K562 (cell line): Measurements from ENCODE around the gene DALRD3. TPM values are rescaled to one million over a fixed set of nuclear protein-coding genes. Genes with fewer than 3 reads are reported as not detected.
A peak's percentile ranks its signal among the peaks of the same experiment; 100 is the strongest.

Source experiments
- BHLHE40 ChIP-seq: IDR thresholded peaks from 2 replicates; pipeline ENCODE4 v1.6.1; 2011; ENCODE audit warnings: low read length, improper control_type of control experiment
- E2F5 ChIP-seq: sonication (generic); formaldehyde crosslinking; IDR thresholded peaks from 2 replicates; pipeline ENCODE4 v1.8.0; 2022; ENCODE audit warnings: mild to moderate bottlenecking, missing genetic modification reagents
- E2F8 ChIP-seq: fragments of 450-650 bp; IDR thresholded peaks from 2 replicates; pipeline ENCODE4 v1.7.1; 2018; ENCODE audit warnings: mild to moderate bottlenecking, low read depth; ENCODE audit not compliant: partially characterized antibody
- E4F1 ChIP-seq: fragments of 250-450 bp; sonication (Bioruptor Pico); IDR thresholded peaks from 2 replicates; pipeline ENCODE4 v1.5.0; 2021; ENCODE audit warnings: mild to moderate bottlenecking, borderline replicate concordance
- EP300 ChIP-seq: IDR thresholded peaks from 2 replicates; pipeline ENCODE4 v1.6.1; 2012; ENCODE audit warnings: low read length, improper control_type of control experiment
- MLLT1 ChIP-seq, 2 experiments: fragments of 450-650 bp; IDR thresholded peaks; 2 replicates each; pipeline ENCODE4 v1.6.1; 2016
- MXD1 ChIP-seq: fragments of 250-450 bp; sonication (Bioruptor Pico); IDR thresholded peaks from 2 replicates; pipeline ENCODE4 v1.8.0; 2021; ENCODE audit warnings: borderline replicate concordance, mild to moderate bottlenecking, moderate library complexity; ENCODE audit not compliant: poor library complexity, severe bottlenecking
- NFE2 ChIP-seq: IDR thresholded peaks from 2 replicates; pipeline ENCODE4 v1.6.1; 2014; ENCODE audit warnings: antibody characterized with exemption, low read depth
- RBM22 ChIP-seq: fragments of 200-400 bp; formaldehyde crosslinking; IDR thresholded peaks from 2 replicates; pipeline ENCODE4 v1.6.1; 2018; ENCODE audit warnings: low read length, low read depth; ENCODE audit not compliant: poor library complexity, severe bottlenecking
- SLC30A9 ChIP-seq: fragments of 250-450 bp; sonication (Bioruptor Pico); IDR thresholded peaks from 2 replicates; pipeline ENCODE4 v1.8.0; 2022; ENCODE audit warnings: mild to moderate bottlenecking, moderate library complexity
- TBL1XR1 ChIP-seq, 2 experiments: IDR thresholded peaks; 2 replicates each; pipeline ENCODE4 v1.6.1; 2012; ENCODE audit warnings: improper control_type of control experiment in 2 of 2, low read length in 2 of 2, mild to moderate bottlenecking in 1 of 2
- TFAP4 ChIP-seq: sonication (generic); formaldehyde crosslinking; IDR thresholded peaks from 2 replicates; pipeline ENCODE4 v1.8.0; 2022; ENCODE audit warnings: missing genetic modification reagents, mild to moderate bottlenecking, moderate library complexity, borderline replicate concordance
- XRCC5 ChIP-seq: fragments of 200-400 bp; formaldehyde crosslinking; IDR thresholded peaks from 2 replicates; pipeline ENCODE4 v1.6.1; 2017; ENCODE audit warnings: low read depth, mild to moderate bottlenecking, low read length
- ZBTB49 ChIP-seq: sonication (generic); formaldehyde crosslinking; IDR thresholded peaks from 2 replicates; pipeline ENCODE4 v1.8.0; 2022; ENCODE audit warnings: missing genetic modification reagents, mild to moderate bottlenecking, borderline replicate concordance
- polyA plus RNA-seq, 8 experiments: library from polyadenylated mRNA; depleted of rRNA in 4 of 8; stranded (reverse) in 5 of 8; unstranded in 3 of 8; fragments of >200 nt; fragmentation: Nextera tagmentation in 2 of 8; fragmentation: Illumina TruSeq in 1 of 8; extraction: Ambion mirVana in 2 of 8; extraction: Trizol in 1 of 8; gene quantifications; 2 replicates each; pipeline versions ENCODE4 v1.2.1 to v1.2.3, GENCODE V29; 2011 to 2014; ENCODE audit warnings: inconsistent platforms in 1 of 8, missing spikeins in 1 of 8
- total RNA-seq, 7 experiments: library from RNA; depleted of rRNA in 6 of 7; stranded (reverse); fragments of >200 nt in 6 of 7; fragmentation: Illumina TruSeq in 2 of 7; extraction: Trizol in 2 of 7; gene quantifications; 2 replicates each; pipeline versions ENCODE4 v1.2.1 to v1.2.3, GENCODE V29; 2011 to 2021; ENCODE audit warnings: low replicate concordance in 1 of 7

Gene DALRD3
- total and polyA plus RNA-seq, 9 of the 15 experiments (the other 6 are each of a cell fraction or from before 2014, with no cell fraction given), result 6.6 to 31.3 (median 14.4) TPM

- TF ChIP-seq TFAP4 (CRISPR knock-in tag) (peak; percentile 5; the same call in 1 of the 2 replicates), E2F8 (no peak), ZBTB49 (peak; percentile 57; the same call in 1 of the 2 replicates), MXD1 (CRISPR knock-in tag) (no peak), E2F5 (CRISPR knock-in tag) (no peak), NFE2 (no peak), BHLHE40 (peak; percentile 46), TBL1XR1 (IDR thresholded peaks at IDR 0.05; ENCODE audit: low read length in 2 of 2) (peak in 1 of 2 experiments; percentile 70; a peak in 1 of 4 replicates), RBM22 (no peak), XRCC5 (no peak), EP300 (peak; percentile 61), SLC30A9 (CRISPR knock-in tag) (no peak), E4F1 (no peak), MLLT1 (IDR thresholded peaks at IDR 0.05) (peak; percentile 51 to 82; a peak in 3 of 4 replicates)
Measured at GRCh38 chr3:49021213-49021812, 2.9 kb upstream of the DALRD3 start (continued).
